Measurements from ENCODE around the gene LARGE2.

DNA sequence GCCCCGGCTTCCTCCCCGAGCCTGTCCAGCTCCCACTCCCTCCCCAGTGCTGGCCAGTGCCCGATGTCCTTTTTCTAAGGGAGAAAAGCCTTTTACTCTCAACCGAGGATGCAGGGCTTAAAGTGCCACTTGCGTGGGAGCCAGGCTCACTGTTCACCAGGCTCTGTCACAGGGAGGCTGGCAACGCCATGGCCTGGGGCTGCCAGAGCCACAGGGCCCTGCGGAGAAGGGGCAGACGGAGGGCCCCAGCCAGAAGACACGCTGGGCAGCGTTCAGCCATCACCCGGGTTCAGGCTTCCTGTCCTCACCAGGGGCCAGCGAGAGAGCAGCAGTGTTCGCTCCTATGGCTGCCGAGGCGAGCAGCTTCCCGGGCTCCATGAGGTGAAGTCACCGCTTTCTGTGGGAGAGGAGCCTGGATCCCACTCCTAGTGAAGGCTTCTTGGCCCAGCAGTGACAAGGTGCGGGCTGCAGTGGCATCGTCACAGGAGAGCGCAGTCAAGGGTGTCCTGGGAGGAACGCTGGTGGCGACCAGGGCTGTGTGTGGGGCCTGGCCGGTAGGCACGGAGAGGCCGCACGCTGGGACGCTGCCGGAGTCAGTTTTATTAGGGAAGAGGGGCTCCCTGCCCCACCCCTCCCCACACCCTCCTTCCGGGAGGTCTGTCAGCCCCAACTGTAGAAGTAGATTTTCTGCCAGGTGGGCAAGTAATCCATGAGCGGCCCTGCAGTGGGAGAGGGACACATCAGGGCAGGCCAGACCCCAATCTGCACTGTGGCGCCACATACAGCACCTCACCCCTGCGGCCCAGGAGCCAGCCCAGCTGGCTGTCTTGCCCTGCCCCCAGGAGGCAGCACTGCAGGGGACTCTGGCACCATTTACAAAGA is 12.6 kb upstream of the LARGE2 start:
- TF ChIP-seq, protein P1, sequence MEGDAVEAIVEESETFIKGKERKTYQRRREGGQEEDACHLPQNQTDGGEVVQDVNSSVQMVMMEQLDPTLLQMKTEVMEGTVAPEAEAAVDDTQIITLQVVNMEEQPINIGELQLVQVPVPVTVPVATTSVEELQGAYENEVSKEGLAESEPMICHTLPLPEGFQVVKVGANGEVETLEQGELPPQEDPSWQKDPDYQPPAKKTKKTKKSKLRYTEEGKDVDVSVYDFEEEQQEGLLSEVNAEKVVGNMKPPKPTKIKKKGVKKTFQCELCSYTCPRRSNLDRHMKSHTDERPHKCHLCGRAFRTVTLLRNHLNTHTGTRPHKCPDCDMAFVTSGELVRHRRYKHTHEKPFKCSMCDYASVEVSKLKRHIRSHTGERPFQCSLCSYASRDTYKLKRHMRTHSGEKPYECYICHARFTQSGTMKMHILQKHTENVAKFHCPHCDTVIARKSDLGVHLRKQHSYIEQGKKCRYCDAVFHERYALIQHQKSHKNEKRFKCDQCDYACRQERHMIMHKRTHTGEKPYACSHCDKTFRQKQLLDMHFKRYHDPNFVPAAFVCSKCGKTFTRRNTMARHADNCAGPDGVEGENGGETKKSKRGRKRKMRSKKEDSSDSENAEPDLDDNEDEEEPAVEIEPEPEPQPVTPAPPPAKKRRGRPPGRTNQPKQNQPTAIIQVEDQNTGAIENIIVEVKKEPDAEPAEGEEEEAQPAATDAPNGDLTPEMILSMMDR (IDR thresholded peaks at IDR 0.05; ENCODE audit: low read depth, low read length, poor library complexity, severe bottlenecking): no peak
- TF ChIP-seq EZH2phosphoT487 (IDR thresholded peaks at IDR 0.05; ENCODE audit: borderline replicate concordance, low read length): no peak

All from DOHH2 (cell line).